ENCODE data around the gene OR6X1. TPM values are rescaled to one million over a fixed set of nuclear protein-coding genes. Genes with fewer than 3 reads are reported as not detected.

The OR6X1 gene
- total and polyA plus RNA-seq, 2 experiments from 2014 or later: not detected

GRCh38 chr11:123753110-123753509, 1.2 kb downstream of the OR6X1 start:
- H3K4me1 ChIP-seq (ENCODE audit: insufficient read depth): no peaks in the 10 kb centered on the region
- no peak overlapping the region for H3K27ac ChIP-seq (ENCODE audit: low read depth)
- H3K4me3 ChIP-seq: no peak overlapping the region
- peaks cover 12% of the 10 kb centered on the region for H3K9me2 ChIP-seq (ENCODE audit: insufficient read depth)
- no peaks in the 10 kb centered on the region for H3F3A ChIP-seq (replicated peaks; ENCODE audit: low read depth)
- H3K36me3 ChIP-seq (ENCODE audit: insufficient read depth): no peaks in the 10 kb centered on the region; the same call in 1 of the 2 replicates
- no peak overlapping the region for H3K27ac Mint-ChIP-seq
- no peaks in the 10 kb centered on the region for H4K20me1 ChIP-seq (replicated peaks; ENCODE audit: insufficient read depth)
- ATAC-seq (no peak), DNase-seq (ENCODE audit: low spot score) (no peak)
- no peak for TF ChIP-seq STAT1 (IDR thresholded peaks at IDR 0.05; ENCODE audit: unreplicated experiment)
- no peak for TF ChIP-seq NANOG (IDR thresholded peaks at IDR 0.05; ENCODE audit: borderline replicate concordance)
- TF ChIP-seq CREB1 (CRISPR knock-in tag; IDR thresholded peaks at IDR 0.05; ENCODE audit: low read depth): no peak
- TF ChIP-seq EZH2phosphoT487 (IDR thresholded peaks at IDR 0.05; ENCODE audit: unreplicated experiment): no peak
- TF ChIP-seq CTCF (conservative IDR thresholded peaks at IDR 0.05; ENCODE audit: low read depth in 2 of 2): no peak
- TF ChIP-seq JUNB (IDR thresholded peaks at IDR 0.05; ENCODE audit: unreplicated experiment): no peak
- TF ChIP-seq ZNF114 (CRISPR knock-in tag; IDR thresholded peaks at IDR 0.05): no peak
- no peak for TF ChIP-seq EZH2 (IDR thresholded peaks at IDR 0.05; ENCODE audit: low read depth, unreplicated experiment)
- TF ChIP-seq POLR2AphosphoS5 (IDR thresholded peaks at IDR 0.05; ENCODE audit: low read depth): no peak
- H3K27me3 Mint-ChIP-seq (ENCODE audit: insufficient read depth, low read depth, poor library complexity): peaks cover 3% of the 10 kb centered on the region
- H3K4me3 Mint-ChIP-seq: no peak overlapping the region
- H3K4me2 ChIP-seq: no peak overlapping the region
- H2AFZ ChIP-seq: no peak overlapping the region
- H3K36me3 Mint-ChIP-seq (ENCODE audit: low read depth): peaks cover 49% of the 10 kb centered on the region
- H3K79me2 ChIP-seq (replicated peaks; ENCODE audit: insufficient read depth): no peaks in the 10 kb centered on the region; the same call in 1 of the 2 replicates
- peaks cover 27% of the 10 kb centered on the region for H3K9me3 Mint-ChIP-seq
- H3K27me3 ChIP-seq (ENCODE audit: insufficient read depth): no peaks in the 10 kb centered on the region
- peaks cover 21% of the 10 kb centered on the region for H3K4me1 Mint-ChIP-seq

- H2AFZ ChIP-seq: no peak overlapping the region
- ATAC-seq: no peak
- H3K36me3 Mint-ChIP-seq (ENCODE audit: low read depth): peaks cover 58% of the 10 kb centered on the region
- no peaks in the 10 kb centered on the region for H3K27me3 ChIP-seq (ENCODE audit: insufficient read depth)
- no peaks in the 10 kb centered on the region; the same call in 1 of the 2 replicates for H3K36me3 ChIP-seq (ENCODE audit: insufficient read depth)
- no peak overlapping the region for H3K4me3 Mint-ChIP-seq
- no peak overlapping the region for H3K4me2 ChIP-seq
- H3K4me3 ChIP-seq: no peak overlapping the region
- H3K27me3 Mint-ChIP-seq (ENCODE audit: insufficient read depth, low read depth, poor library complexity): peaks cover 3% of the 10 kb centered on the region
- no peaks in the 10 kb centered on the region for H3F3A ChIP-seq (replicated peaks; ENCODE audit: low read depth)
- DNase-seq (ENCODE audit: low spot score): no peak
- H3K4me1 ChIP-seq (ENCODE audit: insufficient read depth): peaks cover under 1% of the 10 kb centered on the region; the same call in 1 of the 2 replicates
- peaks cover 33% of the 10 kb centered on the region for H3K9me3 Mint-ChIP-seq
- H3K27ac ChIP-seq (ENCODE audit: low read depth): no peak overlapping the region
- H3K27ac Mint-ChIP-seq: no peak overlapping the region
- peaks cover 24% of the 10 kb centered on the region for H3K4me1 Mint-ChIP-seq
- H3K9me2 ChIP-seq (ENCODE audit: insufficient read depth): peaks cover 12% of the 10 kb centered on the region
- no peaks in the 10 kb centered on the region; the same call in 1 of the 2 replicates for H3K79me2 ChIP-seq (replicated peaks; ENCODE audit: insufficient read depth)
- no peaks in the 10 kb centered on the region for H4K20me1 ChIP-seq (replicated peaks; ENCODE audit: insufficient read depth)
- TF ChIP-seq EZH2phosphoT487 (IDR thresholded peaks at IDR 0.05; ENCODE audit: unreplicated experiment) (no peak), REST (IDR thresholded peaks at IDR 0.05; ENCODE audit: unreplicated experiment) (no peak), ZNF114 (CRISPR knock-in tag; IDR thresholded peaks at IDR 0.05) (no peak), ZNF331 (CRISPR knock-in tag; IDR thresholded peaks at IDR 0.05; ENCODE audit: low read depth) (no peak), STAT1 (IDR thresholded peaks at IDR 0.05; ENCODE audit: unreplicated experiment) (no peak), POLR2AphosphoS5 (IDR thresholded peaks at IDR 0.05; ENCODE audit: low read depth) (no peak), CREB1 (CRISPR knock-in tag; IDR thresholded peaks at IDR 0.05; ENCODE audit: low read depth) (no peak), JUNB (IDR thresholded peaks at IDR 0.05; ENCODE audit: unreplicated experiment) (no peak), CTCF (conservative IDR thresholded peaks at IDR 0.05; ENCODE audit: low read depth in 2 of 2) (no peak), NANOG (IDR thresholded peaks at IDR 0.05; ENCODE audit: borderline replicate concordance) (no peak), EZH2 (IDR thresholded peaks at IDR 0.05; ENCODE audit: low read depth, unreplicated experiment) (no peak)
These were observed 2.5 kb downstream of the OR6X1 start for GRCh38 chr11:123751781-123752180.

Measured in GM23338 (cell line).